Activated T-cell treated with anti-CD3 and anti-CD28 coated beads, Interleukin-2, amount 50 U/mL, for 72 hours (primary cell): ENCODE data around the gene ANGPTL2. TPM values are rescaled to one million over a fixed set of nuclear protein-coding genes. Genes with fewer than 3 reads are reported as not detected.

ENCODE experiments used
- ATAC-seq, 2 donors: fragments of 150-1000 bp; cut with Tn5 transposase; replicated peaks in 1 of 2; 2 replicates each; pipeline ENCODE4 v1.10.0; 2021; ENCODE audit warnings: moderate library complexity in 2 of 2, mild to moderate bottlenecking in 1 of 2
- DNase-seq, 2 donors: peaks; one replicate each; pipeline ENCODE4 v3.0.0; 2021 to 2022; ENCODE audit warnings: mixed read lengths in 1 of 2
- H3K27ac Mint-ChIP-seq: one replicate; pipeline ENCODE4 v1.8.0; 2022; ENCODE audit warnings: mild to moderate bottlenecking, moderate library complexity, mixed read lengths
- H3K27me3 Mint-ChIP-seq: one replicate; pipeline ENCODE4 v1.8.0; 2022; ENCODE audit warnings: low read depth, mixed read lengths
- H3K36me3 Mint-ChIP-seq, 2 donors: one replicate each; pipeline ENCODE4 v1.8.0; 2022; ENCODE audit warnings: mixed read lengths in 2 of 2, mild to moderate bottlenecking in 1 of 2; ENCODE audit not compliant: insufficient read depth in 2 of 2
- H3K4me1 Mint-ChIP-seq: one replicate; pipeline ENCODE4 v1.8.0; 2022; ENCODE audit warnings: low read depth, mixed read lengths
- H3K4me3 Mint-ChIP-seq, 2 donors: one replicate each; pipeline ENCODE4 v1.8.0; 2022; ENCODE audit warnings: mild to moderate bottlenecking in 2 of 2, mixed read lengths in 2 of 2, moderate library complexity in 2 of 2
- H3K9me3 Mint-ChIP-seq, 2 donors: one replicate each; pipeline ENCODE4 v1.8.0; 2022; ENCODE audit warnings: mixed read lengths in 2 of 2
- total RNA-seq, 2 donors: library from RNA; stranded (reverse); gene quantifications; one replicate each; pipeline ENCODE4 v1.2.3, GENCODE V29; 2022

Gene ANGPTL2
- total RNA-seq, 2 donors from 2014 or later = not detected

GRCh38 chr9:127099664-127100063, 22.8 kb downstream of the ANGPTL2 start:
- H3K36me3 Mint-ChIP-seq = no peaks in the 10 kb centered on the region
- H3K27ac Mint-ChIP-seq = no peak overlapping the region
- H3K4me1 Mint-ChIP-seq = no peaks in the 10 kb centered on the region
- peaks cover 7% of the 10 kb centered on the region for H3K27me3 Mint-ChIP-seq
- no peak for ATAC-seq
- DNase-seq = no peak
- no peaks in the 10 kb centered on the region for H3K9me3 Mint-ChIP-seq
- no peak overlapping the region for H3K4me3 Mint-ChIP-seq

DNA sequence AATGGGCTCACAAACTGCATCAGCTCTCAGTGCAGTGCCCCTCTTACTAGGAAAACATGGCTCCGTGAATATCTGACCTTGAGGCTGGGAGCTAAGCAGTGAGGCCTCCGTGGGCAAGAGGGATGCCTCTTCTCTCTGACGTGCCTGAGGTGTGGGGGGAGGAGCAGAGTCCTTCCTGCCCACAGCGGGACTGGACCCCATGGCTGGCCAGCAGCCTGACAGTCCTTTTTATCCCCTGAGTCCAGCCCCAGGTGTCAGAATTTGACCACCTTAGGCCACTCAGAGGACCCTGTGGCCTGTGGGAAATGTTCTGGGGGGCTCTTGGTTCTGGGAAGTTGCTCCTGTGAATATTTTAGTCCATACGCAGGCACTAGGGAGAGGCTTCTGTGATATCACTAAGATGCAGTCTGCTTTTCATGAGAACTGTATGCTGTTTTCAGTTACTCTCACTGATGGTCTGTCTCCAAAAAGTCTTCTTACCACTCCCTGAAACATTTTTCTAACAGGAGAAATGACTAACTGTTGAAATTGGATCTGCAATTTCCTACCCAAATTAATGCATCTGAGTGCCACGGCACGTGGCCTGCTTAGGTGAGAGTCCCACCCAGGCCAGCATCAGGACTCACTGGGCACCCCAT, 23.4 kb downstream of the ANGPTL2 start:
- DNase-seq (no peak), ATAC-seq (no peak)
- Mint-ChIP-seq H3K27me3 (peaks cover 7% of the 10 kb centered on the region), H3K27ac (no peak overlapping the region), H3K4me1 (no peaks in the 10 kb centered on the region), H3K4me3 (no peak overlapping the region), H3K9me3 (no peaks in the 10 kb centered on the region), H3K36me3 (no peaks in the 10 kb centered on the region)

- Mint-ChIP-seq H3K36me3 (no peaks in the 10 kb centered on the region), H3K4me1 (no peaks in the 10 kb centered on the region), H3K27me3 (peaks cover 7% of the 10 kb centered on the region), H3K27ac (no peak overlapping the region), H3K4me3 (no peak overlapping the region), H3K9me3 (no peaks in the 10 kb centered on the region)
- no peak for ATAC-seq
- DNase-seq = no peak
Observed at GRCh38 chr9:127097683-127098082, 24.8 kb downstream of the ANGPTL2 start.

- no peaks in the 10 kb centered on the region for H3K9me3 Mint-ChIP-seq
- DNase-seq = no peak
- H3K27ac Mint-ChIP-seq = no peak overlapping the region
- H3K36me3 Mint-ChIP-seq = no peaks in the 10 kb centered on the region
- H3K4me1 Mint-ChIP-seq = no peaks in the 10 kb centered on the region
- ATAC-seq = no peak
- H3K27me3 Mint-ChIP-seq = peaks cover 2% of the 10 kb centered on the region
- H3K4me3 Mint-ChIP-seq = no peak overlapping the region
Observed at GRCh38 chr9:127096208-127096607, 26.2 kb downstream of the ANGPTL2 start.

DNA sequence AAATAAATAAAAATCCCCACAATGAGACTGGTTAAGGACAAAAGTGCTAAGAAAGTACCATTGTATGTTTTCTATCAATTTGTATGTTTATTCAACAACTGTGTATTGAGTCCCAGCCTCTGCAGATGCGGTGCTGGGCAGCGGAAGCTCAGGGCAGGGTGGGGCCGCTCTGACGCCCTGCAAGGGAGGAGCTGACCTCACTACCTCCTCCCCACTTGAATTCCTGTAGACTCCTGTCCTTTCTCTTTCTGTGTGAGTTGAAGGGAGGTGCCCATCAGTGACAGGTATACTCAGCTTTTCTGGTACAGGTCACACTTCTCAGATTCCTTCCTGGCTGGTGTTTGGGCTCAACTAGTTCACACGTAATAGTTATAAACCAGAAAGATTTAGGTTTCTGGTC, 27.0 kb downstream of the ANGPTL2 start:
- H3K36me3 Mint-ChIP-seq = no peaks in the 10 kb centered on the region
- no peaks in the 10 kb centered on the region for H3K4me1 Mint-ChIP-seq
- DNase-seq = no peak
- no peaks in the 10 kb centered on the region for H3K9me3 Mint-ChIP-seq
- no peak overlapping the region for H3K27ac Mint-ChIP-seq
- no peak for ATAC-seq
- no peaks in the 10 kb centered on the region for H3K27me3 Mint-ChIP-seq
- no peak overlapping the region for H3K4me3 Mint-ChIP-seq

- no peak for ATAC-seq
- Mint-ChIP-seq H3K4me1 (no peaks in the 10 kb centered on the region), H3K27ac (no peak overlapping the region), H3K36me3 (no peaks in the 10 kb centered on the region), H3K4me3 (no peak overlapping the region), H3K9me3 (no peaks in the 10 kb centered on the region), H3K27me3 (peaks cover 3% of the 10 kb centered on the region)
- no peak for DNase-seq
Observed at GRCh38 chr9:127093319-127094020, 29.0 kb downstream of the ANGPTL2 start.

DNA sequence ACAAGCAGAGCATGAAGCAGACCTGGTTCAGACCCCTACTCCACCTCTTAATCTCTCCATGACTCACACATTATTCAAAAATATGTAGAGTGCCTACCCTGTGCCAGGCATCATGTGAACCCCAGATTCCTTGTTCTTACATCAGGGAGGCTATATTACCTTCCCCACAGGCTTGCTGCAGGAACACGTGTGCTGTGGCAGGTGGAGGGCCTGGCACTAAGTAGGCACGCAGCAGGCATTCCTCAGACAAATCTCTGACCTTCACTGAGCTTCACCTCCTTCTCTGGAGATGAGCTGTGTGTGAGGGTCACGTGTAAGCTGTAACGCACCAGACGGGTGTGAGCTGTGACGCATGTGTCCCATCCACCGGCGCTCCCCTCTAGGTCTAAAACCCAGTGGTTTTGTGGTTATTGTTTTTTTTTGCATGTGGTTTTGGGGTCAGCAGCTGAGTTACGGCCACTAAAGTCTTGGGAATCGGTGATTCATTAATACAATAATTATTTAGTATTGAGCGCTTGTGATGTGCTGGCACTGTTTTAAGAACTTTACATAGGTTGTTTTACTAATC, 30.3 kb downstream of the ANGPTL2 start:
- H3K36me3 Mint-ChIP-seq = no peaks in the 10 kb centered on the region
- H3K9me3 Mint-ChIP-seq = no peaks in the 10 kb centered on the region
- ATAC-seq (no peak), DNase-seq (no peak)
- no peaks in the 10 kb centered on the region for H3K4me1 Mint-ChIP-seq
- no peak overlapping the region for H3K27ac Mint-ChIP-seq
- H3K4me3 Mint-ChIP-seq = no peak overlapping the region
- H3K27me3 Mint-ChIP-seq = peaks cover 5% of the 10 kb centered on the region

GRCh38 chr9:127091526-127091925, 30.9 kb downstream of the ANGPTL2 start:
- no peaks in the 10 kb centered on the region for H3K4me1 Mint-ChIP-seq
- no peak overlapping the region for H3K4me3 Mint-ChIP-seq
- no peaks in the 10 kb centered on the region for H3K36me3 Mint-ChIP-seq
- no peak for ATAC-seq
- no peaks in the 10 kb centered on the region for H3K9me3 Mint-ChIP-seq
- no peak overlapping the region for H3K27ac Mint-ChIP-seq
- H3K27me3 Mint-ChIP-seq = peaks cover 9% of the 10 kb centered on the region
- DNase-seq = no peak

GRCh38 chr9:127090341-127090985, 32.0 kb downstream of the ANGPTL2 start:
- Mint-ChIP-seq H3K27ac (no peak overlapping the region), H3K9me3 (no peaks in the 10 kb centered on the region), H3K4me3 (no peak overlapping the region), H3K27me3 (peaks cover 19% of the 10 kb centered on the region), H3K36me3 (no peaks in the 10 kb centered on the region), H3K4me1 (no peaks in the 10 kb centered on the region)
- ATAC-seq (no peak), DNase-seq (no peak)

GRCh38 chr9:127089631-127090081, 32.8 kb downstream of the ANGPTL2 start:
- H3K36me3 Mint-ChIP-seq = no peaks in the 10 kb centered on the region
- no peak overlapping the region for H3K4me3 Mint-ChIP-seq
- H3K27ac Mint-ChIP-seq = no peak overlapping the region
- H3K27me3 Mint-ChIP-seq = peaks cover 20% of the 10 kb centered on the region
- no peaks in the 10 kb centered on the region for H3K9me3 Mint-ChIP-seq
- ATAC-seq (no peak), DNase-seq (no peak)
- H3K4me1 Mint-ChIP-seq = peaks cover 3% of the 10 kb centered on the region

DNA sequence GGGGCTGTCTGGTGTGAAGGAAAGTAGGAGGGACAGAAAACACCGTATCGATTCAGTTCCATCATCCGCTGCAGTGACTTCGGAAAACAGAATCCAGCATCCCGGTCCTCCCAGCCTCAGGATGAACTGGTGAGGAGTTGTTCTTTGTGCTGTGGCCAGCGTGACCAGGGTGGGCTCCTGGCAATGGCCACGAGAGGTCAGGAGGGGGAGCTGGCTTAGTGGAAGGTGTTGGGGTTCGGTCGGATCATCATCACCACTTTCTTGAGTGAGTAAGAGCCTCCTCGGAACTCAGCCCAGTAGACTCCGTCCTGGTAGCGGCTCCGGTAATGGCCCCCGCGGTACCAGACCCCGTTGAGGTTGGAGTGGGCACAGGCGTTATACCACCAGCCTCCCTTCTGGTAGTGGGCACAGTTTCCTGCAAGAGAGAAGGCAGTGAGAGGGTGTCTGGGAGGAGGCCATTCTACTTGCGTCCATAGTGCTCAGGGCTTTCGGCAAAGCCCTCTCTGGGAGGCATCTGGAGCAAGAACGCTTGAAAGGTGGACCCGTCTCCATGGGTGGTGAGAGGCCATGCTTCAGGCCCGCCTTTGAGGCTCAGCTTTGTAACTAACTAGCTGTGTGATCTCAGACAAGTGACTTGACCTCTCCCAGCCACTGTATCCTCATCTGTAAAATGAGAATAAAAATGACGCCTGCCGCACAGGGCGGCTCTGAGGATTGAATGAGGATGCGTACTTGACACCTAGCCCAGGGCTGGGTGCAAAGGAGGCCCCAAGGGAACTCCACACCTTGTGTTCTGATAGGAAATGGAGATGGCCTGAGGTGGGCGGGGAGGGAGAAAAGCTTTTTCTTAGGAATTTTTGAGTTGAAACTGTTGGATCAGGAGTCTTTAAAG, 33.5 kb downstream of the ANGPTL2 start:
- Mint-ChIP-seq H3K4me3 (no peak overlapping the region), H3K27me3 (peaks cover 20% of the 10 kb centered on the region), H3K9me3 (no peaks in the 10 kb centered on the region), H3K36me3 (no peaks in the 10 kb centered on the region), H3K27ac (no peak overlapping the region), H3K4me1 (peaks cover 8% of the 10 kb centered on the region)
- ATAC-seq (no peak), DNase-seq (no peak)

DNA sequence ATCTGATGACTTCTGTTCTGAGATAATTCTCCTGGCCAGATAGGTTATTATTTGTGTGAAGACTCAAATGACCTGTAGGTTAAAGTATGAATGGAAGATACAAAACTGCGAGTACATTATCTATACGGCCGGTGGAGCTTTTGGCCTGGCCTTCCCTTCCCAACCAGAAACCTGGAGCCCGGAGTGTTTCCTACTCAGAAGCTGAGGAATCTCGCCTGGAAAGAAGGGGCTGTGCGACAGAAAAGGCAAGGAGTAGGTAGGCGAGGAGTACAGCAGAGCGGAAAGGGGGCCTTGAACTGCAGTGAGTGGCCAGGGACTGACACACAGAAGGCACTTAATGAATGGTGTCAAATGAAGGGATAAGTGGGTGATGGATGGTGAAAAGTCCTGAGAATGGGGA, 34.6 kb downstream of the ANGPTL2 start:
- Mint-ChIP-seq H3K36me3 (no peaks in the 10 kb centered on the region), H3K4me1 (peaks cover 8% of the 10 kb centered on the region), H3K27ac (no peak overlapping the region), H3K27me3 (peaks cover 20% of the 10 kb centered on the region), H3K4me3 (no peak overlapping the region), H3K9me3 (no peaks in the 10 kb centered on the region)
- ATAC-seq = no peak
- no peak for DNase-seq
